HepG2 (cell line): ENCODE measurements around the gene EFCAB3. TPM values are rescaled to one million over a fixed set of nuclear protein-coding genes. Genes with fewer than 3 reads are reported as not detected.
"Not testable (repeated sequence)": the region's sequence is repeated elsewhere in the genome, so short reads cannot be mapped to it uniquely, and the experiment has no call there.

Source experiments
- ATAC-seq: fragments of 200-7000 bp; cut with Tn5 transposase; 3 replicates; pipeline ENCODE4 v1.9.1; 2020; ENCODE audit warnings: mild to moderate bottlenecking, moderate library complexity
- BruUV-seq: library from RNA; stranded (reverse); fragments of 400-500 nt; replicated peaks from 2 replicates; lab custom pipeline; 2021; lab: Mats Ljungman, UMichigan
- CTCF ChIA-PET: fragments of 300-600 bp; formaldehyde crosslinking; extraction: SDS; loops from one replicate; lab custom pipeline; 2021; ENCODE audit warnings: low total read pairs, inconsistent platforms, low intra/inter-chr PET ratio; lab: Yijun Ruan, JAX
- POLR2A ChIA-PET: fragments of 350-600 bp; sonication (Branson Sonifier 250); formaldehyde crosslinking; loops from one replicate; lab custom pipeline; 2020; ENCODE audit warnings: antibody characterized with exemption, inconsistent platforms; lab: Yijun Ruan, JAX
- DNase-seq: peaks from one replicate; pipeline ENCODE4 v3.0.0-alpha.2; 2015; ENCODE audit warnings: low spot score
- FAIRE-seq: peaks from 3 replicates; lab custom pipeline; 2011; peaks lifted over from hg19 to GRCh38; lab: Jason Lieb, UNC
- H2AFZ ChIP-seq: one replicate; pipeline ENCODE4 v1.6.1; 2011; ENCODE audit warnings: low read length, inconsistent platforms
- H3K27ac ChIP-seq: fragments of 300-600 bp; 3 replicates; pipeline ENCODE4 v1.8.0; 2011; ENCODE audit warnings: mixed run types, mild to moderate bottlenecking, mixed read lengths, low read length, inconsistent platforms; ENCODE audit not compliant: insufficient read depth; ENCODE audit errors: extremely low read length
- H3K27me3 ChIP-seq, 2 experiments: fragments of 200-600 bp in 1 of 2; 2 replicates in 1 of 2; 3 replicates in 1 of 2; pipeline versions ENCODE4 v1.6.0 to v1.8.0; 2011; ENCODE audit warnings: low read length in 2 of 2, mild to moderate bottlenecking in 2 of 2, moderate library complexity in 2 of 2, inconsistent platforms in 1 of 2; ENCODE audit not compliant: insufficient read depth in 2 of 2, control insufficient read depth in 1 of 2
- H3K36me3 ChIP-seq, 2 experiments: fragments of 200-600 bp in 1 of 2; replicated peaks in 1 of 2; 2 replicates in 1 of 2; 3 replicates in 1 of 2; pipeline versions ENCODE4 v1.5.1 to v1.8.0; 2011; ENCODE audit warnings: low read length in 2 of 2, inconsistent platforms in 1 of 2; ENCODE audit not compliant: insufficient read depth in 2 of 2, control insufficient read depth in 1 of 2
- H3K4me1 ChIP-seq: 2 replicates; pipeline ENCODE4 v1.5.1; 2012; ENCODE audit warnings: low read length, inconsistent platforms; ENCODE audit not compliant: insufficient read depth
- H3K4me2 ChIP-seq: 2 replicates; pipeline ENCODE4 v1.6.0; 2011; ENCODE audit warnings: low read depth, low read length, inconsistent platforms
- H3K4me3 ChIP-seq, 3 experiments: fragments of 200-600 bp in 1 of 3; sonication (generic), shearing (Covaris generic) in 1 of 3; replicated peaks in 1 of 3; 2 replicates each; pipeline ENCODE4 v1.5.1; 2011 to 2016; ENCODE audit warnings: low read length in 3 of 3, inconsistent platforms in 2 of 3, low read depth in 2 of 3, mild to moderate bottlenecking in 2 of 3, control low read depth in 1 of 3, mixed read lengths in 1 of 3; ENCODE audit not compliant: insufficient read depth in 1 of 3
- H3K79me2 ChIP-seq: one replicate; pipeline ENCODE4 v1.6.1; 2011; ENCODE audit warnings: low read length, inconsistent platforms; ENCODE audit not compliant: insufficient read depth
- H3K9ac ChIP-seq: 2 replicates; pipeline ENCODE4 v1.6.0; 2011; ENCODE audit warnings: mild to moderate bottlenecking, low read depth, low read length, inconsistent platforms; ENCODE audit not compliant: insufficient read depth
- H3K9me3 ChIP-seq: 2 replicates; pipeline ENCODE4 v1.5.1; 2012; ENCODE audit warnings: mild to moderate bottlenecking, low read length
- H4K20me1 ChIP-seq: 2 replicates; pipeline ENCODE4 v1.6.0; 2011; ENCODE audit warnings: inconsistent platforms, mild to moderate bottlenecking, low read length, moderate library complexity; ENCODE audit not compliant: insufficient read depth
- BORCS8-MEF2B ChIP-seq: sonication (generic); formaldehyde crosslinking; IDR thresholded peaks from 2 replicates; pipeline ENCODE4 v1.8.0; 2022; ENCODE audit warnings: mild to moderate bottlenecking, missing genetic modification reagents
- CENPX ChIP-seq: sonication (generic); formaldehyde crosslinking; IDR thresholded peaks from 2 replicates; pipeline ENCODE4 v1.9.0; 2021; ENCODE audit warnings: mild to moderate bottlenecking, missing genetic modification reagents, moderate library complexity
- EEA1 ChIP-seq: sonication (generic); formaldehyde crosslinking; IDR thresholded peaks from 2 replicates; pipeline ENCODE4 v1.5.1; 2020; ENCODE audit warnings: mild to moderate bottlenecking, missing genetic modification reagents, borderline replicate concordance
- EHMT2 ChIP-seq: fragments of 200-600 bp; sonication (generic); IDR thresholded peaks from 2 replicates; pipeline ENCODE4 v1.7.0; 2017; ENCODE audit warnings: antibody characterized with exemption, low read depth, low read length, borderline replicate concordance
- ETV6 ChIP-seq: sonication (generic); formaldehyde crosslinking; conservative IDR thresholded peaks from 2 replicates; pipeline ENCODE4 v1.4.0; 2020; ENCODE audit warnings: missing genetic modification reagents
- HNF1A ChIP-seq, 2 experiments: sonication (generic) in 1 of 2; formaldehyde crosslinking in 1 of 2; IDR thresholded peaks; 2 replicates each; pipeline versions ENCODE4 v1.4.0 to v1.6.1; 2016 to 2020; ENCODE audit warnings: borderline replicate concordance in 1 of 2, low read depth in 1 of 2, mild to moderate bottlenecking in 1 of 2, missing genetic modification reagents in 1 of 2
- SP5 ChIP-seq: IDR thresholded peaks from 2 replicates; pipeline ENCODE4 v1.6.1; 2016; ENCODE audit warnings: low read depth, borderline replicate concordance
- STAG1 ChIP-seq: sonication (generic); formaldehyde crosslinking; IDR thresholded peaks from 2 replicates; pipeline ENCODE4 v1.4.0; 2020; ENCODE audit warnings: missing genetic modification reagents
- ZNF264 ChIP-seq: sonication (generic); formaldehyde crosslinking; IDR thresholded peaks from 2 replicates; pipeline ENCODE4 v1.4.0; 2020; ENCODE audit warnings: missing genetic modification reagents
- ZNF550 ChIP-seq: sonication (generic); formaldehyde crosslinking; IDR thresholded peaks from 2 replicates; pipeline ENCODE4 v1.4.0; 2020; ENCODE audit warnings: mild to moderate bottlenecking, missing genetic modification reagents, borderline replicate concordance
- ZNF552 ChIP-seq: sonication (generic); formaldehyde crosslinking; IDR thresholded peaks from 2 replicates; pipeline ENCODE4 v1.9.0; 2022; ENCODE audit warnings: missing genetic modification reagents, mild to moderate bottlenecking, borderline replicate concordance
- ZNF749 ChIP-seq: sonication (generic); formaldehyde crosslinking; IDR thresholded peaks from 2 replicates; pipeline ENCODE4 v1.8.0; 2022; ENCODE audit warnings: mild to moderate bottlenecking, missing genetic modification reagents, moderate library complexity, borderline replicate concordance
- ZNF781 ChIP-seq: sonication (generic); formaldehyde crosslinking; IDR thresholded peaks from 2 replicates; pipeline ENCODE4 v1.5.1; 2020; ENCODE audit warnings: borderline replicate concordance, mild to moderate bottlenecking, missing genetic modification reagents; ENCODE audit errors: not compliant biosample characterization
- ZSCAN25 ChIP-seq: sonication (generic); formaldehyde crosslinking; IDR thresholded peaks from 2 replicates; pipeline ENCODE4 v1.8.0; 2022; ENCODE audit warnings: mild to moderate bottlenecking, missing genetic modification reagents
- WGBS: methylation state at CpG from one replicate; pipeline ENCODE4 v1.1.6; 2017; ENCODE audit warnings: low lambda C conversion rate; 5-methylcytosine and 5-hydroxymethylcytosine counted together
- in situ Hi-C: cut with HindIII; loops from 2 replicates; pipeline ENCODE4 v1.10.0; 2017; ENCODE audit warnings: low pct_unique_long_range_greater_than_20kb; ENCODE audit not compliant: extremely low pct_ligation_motif_present
- intact Hi-C: fragments of 100-400 bp; cut with micrococcal nuclease; formaldehyde crosslinking; loops from one replicate; pipeline ENCODE4 v1.10.0; 2022; ENCODE audit not compliant: unreplicated experiment
- polyA plus RNA-seq, 8 experiments: library from polyadenylated mRNA; depleted of rRNA in 3 of 8; stranded (reverse) in 7 of 8; unstranded in 1 of 8; fragments of >200 nt; fragmentation: Illumina TruSeq in 4 of 8; extraction: Trizol in 4 of 8; gene quantifications; 2 replicates each; pipeline versions ENCODE4 v1.2.1 to v1.2.3, GENCODE V29; 2011 to 2016; ENCODE audit warnings: low read depth in 4 of 8, missing spikeins in 1 of 8, mixed read lengths in 1 of 8; ENCODE audit not compliant: insufficient read depth in 1 of 8
- total RNA-seq, 5 experiments: library from RNA; depleted of rRNA; stranded (reverse); fragments of >200 nt; fragmentation: Illumina TruSeq; extraction: Trizol; gene quantifications; 2 replicates each; pipeline ENCODE4 v1.2.3, GENCODE V29; 2016; ENCODE audit warnings: low read depth in 1 of 5
- TF ChIP-seq, protein P1 (sequence below): sonication (generic); formaldehyde crosslinking; IDR thresholded peaks from 2 replicates; pipeline ENCODE4 v1.4.0; 2020; ENCODE audit warnings: mild to moderate bottlenecking, low read depth, missing genetic modification reagents

The EFCAB3 gene
- total and polyA plus RNA-seq, 2 of the 13 experiments (the other 11 are each of a cell fraction or from before 2014, with no cell fraction given) = not detected

- in situ Hi-C loops (no loop called here), intact Hi-C loops (no loop called here)
- ChIA-PET CTCF (no interaction called here), POLR2A (no interaction called here)
- Histone ChIP-seq H2AFZ (no peak overlapping the region), H3K27ac (no peak overlapping the region), H4K20me1 (no peaks in the 10 kb centered on the region), H3K4me2 (no peak overlapping the region), H3K4me3 (no peak overlapping the region), H3K27me3 (no peaks in the 10 kb centered on the region), H3K4me1 (no peaks in the 10 kb centered on the region), H3K9me3 (no peaks in the 10 kb centered on the region), H3K9ac (no peak overlapping the region), H3K36me3 (no peaks in the 10 kb centered on the region), H3K79me2 (no peaks in the 10 kb centered on the region)
- no peak for TF ChIP-seq ZNF550 (CRISPR knock-in tag)
- TF ChIP-seq EHMT2 = no peak
- TF ChIP-seq ZSCAN25 (CRISPR knock-in tag) = no peak
- no peak for TF ChIP-seq ETV6 (CRISPR knock-in tag)
- TF ChIP-seq ZNF749 (CRISPR knock-in tag) = no peak
- TF ChIP-seq BORCS8-MEF2B (CRISPR knock-in tag) = no peak
- TF ChIP-seq, protein P1, sequence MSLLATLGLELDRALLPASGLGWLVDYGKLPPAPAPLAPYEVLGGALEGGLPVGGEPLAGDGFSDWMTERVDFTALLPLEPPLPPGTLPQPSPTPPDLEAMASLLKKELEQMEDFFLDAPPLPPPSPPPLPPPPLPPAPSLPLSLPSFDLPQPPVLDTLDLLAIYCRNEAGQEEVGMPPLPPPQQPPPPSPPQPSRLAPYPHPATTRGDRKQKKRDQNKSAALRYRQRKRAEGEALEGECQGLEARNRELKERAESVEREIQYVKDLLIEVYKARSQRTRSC (CRISPR knock-in tag) = no peak
- no peak for TF ChIP-seq CENPX (CRISPR knock-in tag)
- TF ChIP-seq SP5 (CRISPR knock-in tag) = no peak
- no peak for TF ChIP-seq STAG1 (CRISPR knock-in tag)
- no peak for TF ChIP-seq ZNF781 (CRISPR knock-in tag)
- no peak for TF ChIP-seq EEA1 (CRISPR knock-in tag)
- no peak for TF ChIP-seq HNF1A (IDR thresholded peaks at IDR 0.05; ENCODE audit: low read depth)
- no peak for TF ChIP-seq HNF1A (CRISPR knock-in tag; IDR thresholded peaks at IDR 0.05; ENCODE audit: borderline replicate concordance)
- no peak for TF ChIP-seq ZNF552
- no peak for TF ChIP-seq ZNF264
- BruUV-seq = no TSS peak
- ATAC-seq = no peak
- FAIRE-seq = no peak
- WGBS = 64% methylated on average over 7 of the region's 7 CpGs
- DNase-seq = no peak
Observed at GRCh38 chr17:62456016-62456415, 75.7 kb downstream of the EFCAB3 start.

DNA sequence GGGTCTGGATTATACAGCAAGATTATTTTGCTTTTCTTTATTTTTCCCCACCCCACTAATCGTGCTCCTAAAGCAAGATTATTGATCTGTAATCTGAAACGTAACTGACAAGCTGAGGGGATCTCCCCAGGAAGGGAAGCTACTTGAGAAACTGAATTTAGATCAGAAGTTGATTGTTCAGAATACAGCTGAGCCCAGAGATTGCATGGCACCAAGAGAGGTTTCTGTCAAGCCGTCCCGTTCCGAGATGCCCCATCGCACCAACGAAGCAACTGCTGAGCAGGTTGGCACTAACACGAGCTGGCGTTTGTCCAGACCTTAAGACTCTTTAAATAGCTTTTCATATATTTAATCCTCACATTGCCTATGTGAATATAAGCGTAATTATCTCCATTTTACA, 78.1 kb downstream of the EFCAB3 start:
- H2AFZ ChIP-seq, FAIRE-seq, H3K4me3 ChIP-seq, H3K4me2 ChIP-seq, ATAC-seq, H4K20me1 ChIP-seq, in situ Hi-C loops, H3K9ac ChIP-seq, H3K4me1 ChIP-seq, DNase-seq, H3K27ac ChIP-seq, BruUV-seq, POLR2A ChIA-PET, H3K79me2 ChIP-seq, H3K9me3 ChIP-seq, H3K27me3 ChIP-seq, CTCF ChIA-PET, intact Hi-C loops, H3K36me3 ChIP-seq: not testable (repeated sequence)
- WGBS = 47% methylated on average over 10 of the region's 10 CpGs
